Measurements from ENCODE around the gene SNORC.

DNA sequence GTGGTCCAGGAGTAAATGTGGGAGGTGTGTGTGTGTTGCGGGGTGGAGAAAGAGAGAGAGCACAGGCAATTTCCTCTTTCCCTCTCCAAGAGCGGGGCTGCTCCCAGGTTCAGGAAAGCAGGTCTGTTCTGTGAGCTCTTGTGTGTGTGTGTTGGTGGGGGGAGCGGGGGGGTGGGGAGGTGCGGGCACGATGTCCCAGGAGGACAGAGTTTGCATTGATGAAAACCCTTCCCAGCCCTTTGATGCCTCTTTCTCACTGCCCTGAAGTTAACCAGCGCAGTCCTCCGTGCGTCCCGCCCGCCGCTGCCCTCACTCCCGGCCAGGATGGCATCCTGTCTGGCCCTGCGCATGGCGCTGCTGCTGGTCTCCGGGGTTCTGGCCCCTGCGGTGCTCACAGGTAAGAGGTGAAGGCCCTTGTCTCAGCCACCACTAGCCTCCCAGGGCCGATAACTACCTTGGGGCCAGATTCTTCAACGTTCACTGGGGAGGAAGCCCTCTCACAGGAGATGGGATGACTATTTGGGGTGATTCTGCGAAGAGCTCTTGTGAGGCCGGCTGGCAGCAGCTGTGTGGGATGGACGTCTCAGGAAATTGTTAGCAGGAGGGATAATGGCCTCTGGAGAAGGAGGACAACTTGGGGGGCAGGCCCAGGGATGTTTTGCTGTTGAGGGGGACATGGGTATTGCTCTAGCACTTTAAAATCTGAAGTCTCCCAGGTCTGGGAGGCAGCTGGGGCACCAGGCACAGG lies at the start of gene SNORC:
- TF ChIP-seq POLR2A (IDR thresholded peaks at IDR 0.05) (no peak), CTCF (IDR thresholded peaks at IDR 0.05) (no peak)
